Thoracic aorta (tissue), 2 donors: ENCODE measurements around the gene S100A1. TPM values are rescaled to one million over a fixed set of nuclear protein-coding genes. Genes with fewer than 3 reads are reported as not detected.
"Not testable (repeated sequence)": the region's sequence is repeated elsewhere in the genome, so short reads cannot be mapped to it uniquely, and the experiment has no call there.

Source experiments
- ATAC-seq: fragments of 150-250 bp; one replicate; pipeline ENCODE4 v1.8.0; 2017; ENCODE audit warnings: low read depth; ENCODE audit not compliant: insufficient number of reproducible peaks, low FRiP score
- DNase-seq: peaks from one replicate; pipeline ENCODE4 v3.0.0-alpha.2; 2020; ENCODE audit warnings: low spot score
- H3K27ac ChIP-seq, 2 donors: fragments of 200-600 bp; sonication (generic); 1 replicate in 1 of 2; 2 replicates in 1 of 2; pipeline ENCODE4 v1.5.1; 2016; ENCODE audit warnings: mild to moderate bottlenecking in 2 of 2, moderate library complexity in 2 of 2
- H3K27me3 ChIP-seq: fragments of 200-600 bp; sonication (generic); replicated peaks from 2 replicates; pipeline ENCODE4 v1.6.0; 2016; ENCODE audit warnings: mild to moderate bottlenecking; ENCODE audit not compliant: insufficient read depth
- H3K36me3 ChIP-seq: fragments of 200-600 bp; sonication (generic); one replicate; pipeline ENCODE4 v1.5.1; 2016
- H3K4me1 ChIP-seq, 2 donors: fragments of 200-600 bp; sonication (generic); 1 replicate in 1 of 2; 2 replicates in 1 of 2; pipeline versions ENCODE4 v1.5.1 to v1.6.0; 2016; ENCODE audit warnings: low read depth in 2 of 2, mild to moderate bottlenecking in 1 of 2; ENCODE audit not compliant: control insufficient read depth in 1 of 2
- H3K4me3 ChIP-seq: fragments of 200-600 bp; sonication (generic); 2 replicates; pipeline ENCODE4 v1.5.1; 2016; ENCODE audit warnings: mild to moderate bottlenecking
- H3K9me3 ChIP-seq: fragments of 200-600 bp; sonication (generic); 2 replicates; pipeline ENCODE4 v1.5.1; 2016
- total RNA-seq, 2 donors: library from RNA; depleted of rRNA; stranded (reverse); fragments of >200 nt; gene quantifications; one replicate each; pipeline versions ENCODE4 v1.1.0 to v1.2.3, GENCODE V29; 2016
- TF ChIP-seq, protein P1 (sequence below): fragments of 200-600 bp; sonication (generic); IDR thresholded peaks from one replicate; pipeline ENCODE4 v1.5.1; 2019; ENCODE audit warnings: antibody characterized with exemption

Gene S100A1
- total RNA-seq, 2 donors from 2014 or later: not detected

DNA sequence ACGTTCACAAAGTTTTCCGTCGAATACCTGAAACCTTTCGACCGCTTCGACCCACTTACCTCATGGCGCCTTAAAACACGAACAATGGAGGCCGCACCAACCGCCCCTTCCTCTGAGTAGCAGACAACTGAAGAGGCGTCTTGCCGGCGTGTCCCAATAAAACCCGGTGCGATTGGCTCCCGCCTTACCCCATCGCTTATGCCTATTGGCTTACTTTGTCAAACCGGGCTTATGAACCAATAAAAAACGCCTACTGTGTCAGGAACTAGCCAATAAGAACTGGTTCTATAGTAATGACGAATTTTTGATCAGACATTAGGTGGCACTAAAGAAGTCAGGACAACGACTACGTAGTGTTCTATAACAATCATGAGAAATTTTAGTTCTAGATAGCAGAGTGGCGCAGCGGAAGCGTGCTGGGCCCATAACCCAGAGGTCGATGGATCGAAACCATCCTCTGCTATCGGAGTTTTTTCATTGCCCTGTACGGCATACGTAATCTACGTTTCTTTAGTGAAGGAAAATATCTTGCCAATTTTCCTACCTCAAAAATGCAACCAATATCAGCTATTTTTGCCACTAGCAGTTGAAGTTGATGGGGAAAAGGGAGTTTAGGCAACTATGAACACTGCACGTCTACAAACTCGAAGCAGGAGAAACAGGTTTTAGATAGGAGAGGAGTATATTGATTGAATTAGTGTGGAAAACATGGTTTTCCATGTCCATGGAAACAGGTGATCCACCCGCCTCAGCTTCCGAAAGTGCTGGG, 42.8 kb downstream of the S100A1 start, which contains the start of gene ILF2:
TSS of gene ILF2 (minus strand) at position 135 of the 769 bp plus-strand sequence. CDS start at position 64, 71 bp downstream.
- peak; percentile 99 for ATAC-seq
- Histone ChIP-seq H3K27ac (peak within 1 kb of the TSS; percentile 82 to 91), H3K9me3 (no peaks in the 10 kb centered on the region), H3K4me3 (peak within 1 kb of the TSS; percentile 91), H3K27me3 (no peaks in the 10 kb centered on the region), H3K4me1 (peaks cover 13 to 24% of the 10 kb centered on the region in 2 donors), H3K36me3 (peaks cover 30% of the 10 kb centered on the region)
- DNase-seq: peak; percentile 90
- TF ChIP-seq, protein P1, sequence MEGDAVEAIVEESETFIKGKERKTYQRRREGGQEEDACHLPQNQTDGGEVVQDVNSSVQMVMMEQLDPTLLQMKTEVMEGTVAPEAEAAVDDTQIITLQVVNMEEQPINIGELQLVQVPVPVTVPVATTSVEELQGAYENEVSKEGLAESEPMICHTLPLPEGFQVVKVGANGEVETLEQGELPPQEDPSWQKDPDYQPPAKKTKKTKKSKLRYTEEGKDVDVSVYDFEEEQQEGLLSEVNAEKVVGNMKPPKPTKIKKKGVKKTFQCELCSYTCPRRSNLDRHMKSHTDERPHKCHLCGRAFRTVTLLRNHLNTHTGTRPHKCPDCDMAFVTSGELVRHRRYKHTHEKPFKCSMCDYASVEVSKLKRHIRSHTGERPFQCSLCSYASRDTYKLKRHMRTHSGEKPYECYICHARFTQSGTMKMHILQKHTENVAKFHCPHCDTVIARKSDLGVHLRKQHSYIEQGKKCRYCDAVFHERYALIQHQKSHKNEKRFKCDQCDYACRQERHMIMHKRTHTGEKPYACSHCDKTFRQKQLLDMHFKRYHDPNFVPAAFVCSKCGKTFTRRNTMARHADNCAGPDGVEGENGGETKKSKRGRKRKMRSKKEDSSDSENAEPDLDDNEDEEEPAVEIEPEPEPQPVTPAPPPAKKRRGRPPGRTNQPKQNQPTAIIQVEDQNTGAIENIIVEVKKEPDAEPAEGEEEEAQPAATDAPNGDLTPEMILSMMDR: no peak

DNA sequence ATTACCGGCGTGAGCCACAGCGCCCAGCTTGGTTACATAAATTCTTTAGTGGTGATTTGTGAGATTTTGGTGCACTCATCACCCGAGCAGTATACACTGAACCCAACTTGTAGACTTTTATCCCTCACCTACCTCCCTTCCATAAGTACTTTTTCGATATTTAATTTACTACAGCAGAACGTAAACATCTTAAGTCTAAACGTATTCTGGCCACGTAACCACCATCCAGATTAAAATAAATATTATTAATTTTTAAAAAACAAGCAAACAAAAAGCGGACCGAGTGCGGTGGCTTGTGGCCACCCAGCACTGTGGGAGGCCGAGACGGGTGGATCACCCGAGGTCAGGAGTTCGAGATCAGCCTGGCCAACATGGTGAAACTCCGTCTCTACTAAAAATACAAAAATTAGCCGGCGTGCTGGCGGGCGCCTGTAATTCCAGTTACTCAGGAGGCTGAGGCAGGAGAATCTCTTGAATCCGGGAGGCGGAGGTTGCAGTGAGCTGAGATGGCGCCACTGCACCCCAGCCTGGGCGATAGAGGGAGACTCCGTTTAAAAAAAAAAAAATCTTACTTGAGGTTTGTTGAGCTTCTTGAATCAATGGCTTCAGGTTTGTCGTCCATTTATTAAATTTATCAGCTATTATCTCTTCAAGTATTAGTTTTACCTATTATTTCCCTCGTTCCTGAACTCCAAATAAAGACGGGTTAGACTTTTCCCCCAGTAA, 43.6 kb downstream of the S100A1 start:
- ATAC-seq: peak; percentile 52
- H3K27me3 ChIP-seq, DNase-seq, H3K9me3 ChIP-seq: not testable (repeated sequence)
- Histone ChIP-seq H3K27ac (peak overlapping the region; percentile 64 to 79), H3K4me1 (peaks cover 13 to 24% of the 10 kb centered on the region in 2 donors), H3K36me3 (peaks cover 23% of the 10 kb centered on the region), H3K4me3 (peak overlapping the region; percentile 91)

DNA sequence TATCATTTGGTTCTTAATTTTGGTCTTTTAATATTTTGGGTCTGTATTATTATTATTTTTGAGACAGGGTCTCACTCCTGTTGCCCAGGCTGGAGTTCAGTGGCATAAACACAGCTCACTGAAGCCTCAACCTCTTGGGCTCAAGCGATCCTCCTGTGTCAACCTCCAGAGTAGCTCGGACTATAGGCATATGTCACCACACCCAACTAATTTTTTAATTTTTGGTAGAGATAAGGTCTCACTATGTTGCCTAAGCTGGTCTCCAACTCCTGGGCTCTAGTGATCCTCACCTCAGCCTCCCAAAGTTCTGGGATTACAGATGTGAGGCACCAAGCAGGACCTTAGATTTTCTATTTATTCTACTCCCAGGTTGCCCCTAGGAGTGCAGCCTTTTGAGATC, 45.3 kb downstream of the S100A1 start:
- Histone ChIP-seq H3K27ac (no peak overlapping the region), H3K9me3 (no peaks in the 10 kb centered on the region), H3K4me3 (no peak overlapping the region), H3K36me3 (peaks cover 6% of the 10 kb centered on the region), H3K27me3 (no peaks in the 10 kb centered on the region), H3K4me1 (peaks cover 13 to 24% of the 10 kb centered on the region in 2 donors)
- DNase-seq: no peak
- TF ChIP-seq, protein P1: no peak
- ATAC-seq: no peak

DNA sequence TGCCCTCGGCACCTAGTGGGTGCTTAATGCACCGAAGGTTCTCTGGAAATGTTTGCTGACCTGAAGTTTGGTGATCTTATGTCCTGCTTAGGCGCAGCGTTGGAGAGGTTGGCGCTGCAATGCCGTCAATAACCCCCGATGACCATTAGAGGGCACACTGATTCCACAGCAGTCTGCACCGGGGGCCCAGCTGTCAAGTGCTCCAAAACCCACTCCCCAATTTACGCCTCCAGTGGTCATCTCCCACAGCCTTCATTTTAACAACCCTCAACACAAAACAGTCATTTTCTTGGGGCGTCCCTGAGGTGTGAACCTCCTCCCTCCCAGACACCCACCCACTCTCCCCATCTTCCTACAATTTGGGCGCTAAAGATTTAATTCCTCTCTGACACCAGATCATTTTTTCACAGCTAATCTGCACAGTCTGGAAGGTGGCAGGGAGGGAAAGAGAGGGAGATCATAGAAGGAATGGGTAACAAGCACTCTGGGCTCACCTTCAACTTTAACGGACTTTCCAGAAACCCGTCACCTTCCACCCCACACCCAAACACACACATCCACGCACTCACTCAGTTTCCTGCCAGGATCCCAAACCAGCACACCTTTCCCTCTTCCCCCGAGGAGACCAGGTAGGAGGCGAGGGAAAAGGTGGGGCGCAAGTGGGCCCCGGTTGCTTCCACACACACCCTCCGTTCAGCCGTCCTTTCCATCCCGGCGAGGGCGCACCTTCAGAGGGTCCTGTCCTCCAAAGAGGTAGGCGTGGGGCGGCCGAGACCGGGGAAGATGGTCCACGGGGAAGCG, 49.7 kb downstream of the S100A1 start:
- H3K9me3 ChIP-seq: no peaks in the 10 kb centered on the region
- H3K4me1 ChIP-seq: peaks cover 0 to 22% of the 10 kb centered on the region in 2 donors
- ATAC-seq: no peak
- TF ChIP-seq, protein P1: peak; percentile 91
- H3K27ac ChIP-seq: peak overlapping the region; percentile 91 to 93
- peaks cover 10% of the 10 kb centered on the region for H3K36me3 ChIP-seq
- DNase-seq: no peak
- no peaks in the 10 kb centered on the region for H3K27me3 ChIP-seq
- peak overlapping the region; percentile 86 for H3K4me3 ChIP-seq

DNA sequence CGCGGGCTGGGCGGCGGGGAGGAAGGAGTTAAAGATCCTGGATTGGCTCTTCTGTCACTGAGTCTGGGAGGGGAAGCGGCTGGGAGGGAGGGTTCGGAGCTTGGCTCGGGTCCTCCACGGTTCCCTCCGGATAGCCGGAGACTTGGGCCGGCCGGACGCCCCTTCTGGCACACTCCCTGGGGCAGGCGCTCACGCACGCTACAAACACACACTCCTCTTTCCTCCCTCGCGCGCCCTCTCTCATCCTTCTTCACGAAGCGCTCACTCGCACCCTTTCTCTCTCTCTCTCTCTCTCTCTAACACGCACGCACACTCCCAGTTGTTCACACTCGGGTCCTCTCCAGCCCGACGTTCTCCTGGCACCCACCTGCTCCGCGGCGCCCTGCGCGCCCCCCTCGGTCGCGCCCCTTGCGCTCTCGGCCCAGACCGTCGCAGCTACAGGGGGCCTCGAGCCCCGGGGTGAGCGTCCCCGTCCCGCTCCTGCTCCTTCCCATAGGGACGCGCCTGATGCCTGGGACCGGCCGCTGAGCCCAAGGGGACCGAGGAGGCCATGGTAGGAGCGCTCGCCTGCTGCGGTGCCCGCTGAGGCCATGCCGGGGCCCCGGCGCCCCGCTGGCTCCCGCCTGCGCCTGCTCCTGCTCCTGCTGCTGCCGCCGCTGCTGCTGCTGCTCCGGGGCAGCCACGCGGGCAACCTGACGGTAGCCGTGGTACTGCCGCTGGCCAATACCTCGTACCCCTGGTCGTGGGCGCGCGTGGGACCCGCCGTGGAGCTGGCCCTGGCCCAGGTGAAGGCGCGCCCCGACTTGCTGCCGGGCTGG, 50.5 kb downstream of the S100A1 start, which contains the start of gene NPR1:
TSS of gene NPR1 (plus strand) at position 170 of the 818 bp plus-strand sequence. CDS start at position 591, 421 bp downstream.
- no peaks in the 10 kb centered on the region for H3K27me3 ChIP-seq
- peak; percentile 16 for ATAC-seq
- H3K36me3 ChIP-seq: peaks cover 12% of the 10 kb centered on the region
- H3K4me3 ChIP-seq: peak within 1 kb of the TSS; percentile 86
- H3K9me3 ChIP-seq: no peaks in the 10 kb centered on the region
- TF ChIP-seq, protein P1: no peak
- H3K4me1 ChIP-seq: peaks cover 5 to 30% of the 10 kb centered on the region in 2 donors
- peak within 1 kb of the TSS; percentile 91 to 93 for H3K27ac ChIP-seq
- peak; percentile 35 for DNase-seq
